CD4-positive, alpha-beta memory T cell (primary cell): ENCODE measurements around the gene MEF2D. TPM values are rescaled to one million over a fixed set of nuclear protein-coding genes. Genes with fewer than 3 reads are reported as not detected.

Experiments
- CTCF ChIA-PET: fragments of 350-600 bp; sonication (Branson Sonifier 250); formaldehyde crosslinking; loops from one replicate; lab custom pipeline; 2021; ENCODE audit warnings: inconsistent platforms; ENCODE audit not compliant: partially characterized antibody; lab: Charles Lee
- POLR2A ChIA-PET: fragments of 350-600 bp; sonication (Branson Sonifier 250); formaldehyde crosslinking; loops from one replicate; lab custom pipeline; 2021; ENCODE audit not compliant: partially characterized antibody; lab: Charles Lee
- DNase-seq, 5 donors: peaks; one replicate each; pipeline versions ENCODE4 v3.0.0 to v3.0.0-alpha.2; 2020 to 2022; ENCODE audit warnings: mixed read lengths in 1 of 5
- H3K27ac ChIP-seq: one replicate; pipeline ENCODE4 v1.7.0; 2013; ENCODE audit warnings: low read depth, low read length
- H3K27me3 ChIP-seq: 2 replicates; pipeline ENCODE4 v1.7.0; 2013; ENCODE audit warnings: mild to moderate bottlenecking, low read length, moderate library complexity; ENCODE audit not compliant: insufficient read depth
- H3K36me3 ChIP-seq: 2 replicates; pipeline ENCODE4 v1.7.0; 2013; ENCODE audit warnings: mild to moderate bottlenecking, low read length, moderate library complexity; ENCODE audit not compliant: insufficient read depth
- H3K4me1 ChIP-seq: 2 replicates; pipeline ENCODE4 v1.7.0; 2013; ENCODE audit warnings: mild to moderate bottlenecking, low read length, moderate library complexity; ENCODE audit not compliant: insufficient read depth
- H3K4me3 ChIP-seq, 2 donors: one replicate each; pipeline ENCODE4 v1.7.0; 2013; ENCODE audit warnings: low read length in 2 of 2, mild to moderate bottlenecking in 1 of 2
- H3K9me3 ChIP-seq, 2 donors: one replicate each; pipeline ENCODE4 v1.7.0; 2013; ENCODE audit warnings: low read length in 2 of 2, control low read depth in 1 of 2; ENCODE audit not compliant: control insufficient read depth in 1 of 2
- H3K27ac Mint-ChIP-seq, 7 donors: one replicate each; pipeline ENCODE4 v1.8.0; 2020 to 2021; ENCODE audit warnings: mixed read lengths in 7 of 7, mild to moderate bottlenecking in 6 of 7, inconsistent platforms in 3 of 7, moderate library complexity in 3 of 7
- H3K27me3 Mint-ChIP-seq, 2 donors: one replicate each; pipeline ENCODE4 v1.8.0; 2020 to 2021; ENCODE audit warnings: mixed read lengths in 2 of 2
- H3K36me3 Mint-ChIP-seq, 2 donors: one replicate each; pipeline ENCODE4 v1.8.0; 2020 to 2021; ENCODE audit warnings: mixed read lengths in 2 of 2, inconsistent platforms in 1 of 2, mild to moderate bottlenecking in 1 of 2
- H3K4me1 Mint-ChIP-seq, 4 donors: one replicate each; pipeline ENCODE4 v1.8.0; 2020 to 2021; ENCODE audit warnings: mixed read lengths in 4 of 4, mild to moderate bottlenecking in 1 of 4
- H3K4me3 Mint-ChIP-seq, 8 donors: one replicate each; pipeline ENCODE4 v1.8.0; 2020 to 2021; ENCODE audit warnings: mixed read lengths in 8 of 8, mild to moderate bottlenecking in 7 of 8, moderate library complexity in 6 of 8, inconsistent platforms in 3 of 8
- H3K9me3 Mint-ChIP-seq, 8 donors: one replicate each; pipeline ENCODE4 v1.8.0; 2020 to 2021; ENCODE audit warnings: mixed read lengths in 8 of 8, mild to moderate bottlenecking in 5 of 8, inconsistent platforms in 3 of 8, moderate library complexity in 1 of 8
- intact Hi-C: fragments of 100-400 bp; cut with micrococcal nuclease; formaldehyde crosslinking; loops from one replicate; pipeline ENCODE4 v1.15.1; 2023
- polyA plus RNA-seq, 2 donors: library from polyadenylated mRNA; unstranded; fragments of 300-500 nt; fragmentation: Illumina TruSeq; gene quantifications; one replicate each; pipeline ENCODE4 v1.2.3, GENCODE V29; 2021
- total RNA-seq, 2 experiments: library from RNA; stranded (reverse); gene quantifications; one replicate each; pipeline ENCODE4 v1.2.3, GENCODE V29; 2021

MEF2D gene
- total and polyA plus RNA-seq, 4 experiments from 2014 or later = 4.2 to 69.6 (median 39.4) TPM

GRCh38 chr1:156464335-156464734 lies 36.2 kb downstream of the MEF2D start:
- Histone ChIP-seq H3K4me1 (peaks cover 14% of the 10 kb centered on the region), H3K9me3 (no peaks in the 10 kb centered on the region), H3K4me3 (no peak overlapping the region), H3K27me3 (no peaks in the 10 kb centered on the region), H3K36me3 (peaks cover 43% of the 10 kb centered on the region), H3K27ac (no peak overlapping the region)
- ChIA-PET POLR2A (no interaction called here), CTCF (interaction anchor here (0.9 kb wide), 1 partner anchor 19 kb away, joined by 5 read pairs; no protein-coding TSS in a partner anchor)
- H3K9me3 Mint-ChIP-seq = no peaks in the 10 kb centered on the region
- intact Hi-C loops = no loop called here
- H3K27ac Mint-ChIP-seq = peak overlapping the region in 3 of 7 donors; percentile 36 to 70 (median 69)
- H3K27me3 Mint-ChIP-seq = no peaks in the 10 kb centered on the region
- H3K4me3 Mint-ChIP-seq = no peak overlapping the region
- DNase-seq = no peak
- H3K4me1 Mint-ChIP-seq = peaks cover 11 to 17% (median 14%) of the 10 kb centered on the region in 4 donors
- peaks cover 20 to 53% of the 10 kb centered on the region in 2 donors for H3K36me3 Mint-ChIP-seq

- Mint-ChIP-seq H3K36me3 (peaks cover 18 to 51% of the 10 kb centered on the region in 2 donors), H3K27ac (peak overlapping the region in 3 of 7 donors; percentile 0 to 30 (median 10)), H3K4me1 (peaks cover 10 to 17% (median 13%) of the 10 kb centered on the region in 4 donors), H3K4me3 (no peak overlapping the region), H3K27me3 (no peaks in the 10 kb centered on the region), H3K9me3 (no peaks in the 10 kb centered on the region)
- ChIA-PET CTCF (no interaction called here), POLR2A (no interaction called here)
- intact Hi-C loops = no loop called here
- H3K36me3 ChIP-seq = peaks cover 41% of the 10 kb centered on the region
- H3K4me3 ChIP-seq = no peak overlapping the region
- H3K27me3 ChIP-seq = no peaks in the 10 kb centered on the region
- H3K9me3 ChIP-seq = no peaks in the 10 kb centered on the region
- no peak for DNase-seq
- H3K27ac ChIP-seq = no peak overlapping the region
- H3K4me1 ChIP-seq = peaks cover 14% of the 10 kb centered on the region
Measured at GRCh38 chr1:156463874-156464273, 36.7 kb downstream of the MEF2D start.

DNA sequence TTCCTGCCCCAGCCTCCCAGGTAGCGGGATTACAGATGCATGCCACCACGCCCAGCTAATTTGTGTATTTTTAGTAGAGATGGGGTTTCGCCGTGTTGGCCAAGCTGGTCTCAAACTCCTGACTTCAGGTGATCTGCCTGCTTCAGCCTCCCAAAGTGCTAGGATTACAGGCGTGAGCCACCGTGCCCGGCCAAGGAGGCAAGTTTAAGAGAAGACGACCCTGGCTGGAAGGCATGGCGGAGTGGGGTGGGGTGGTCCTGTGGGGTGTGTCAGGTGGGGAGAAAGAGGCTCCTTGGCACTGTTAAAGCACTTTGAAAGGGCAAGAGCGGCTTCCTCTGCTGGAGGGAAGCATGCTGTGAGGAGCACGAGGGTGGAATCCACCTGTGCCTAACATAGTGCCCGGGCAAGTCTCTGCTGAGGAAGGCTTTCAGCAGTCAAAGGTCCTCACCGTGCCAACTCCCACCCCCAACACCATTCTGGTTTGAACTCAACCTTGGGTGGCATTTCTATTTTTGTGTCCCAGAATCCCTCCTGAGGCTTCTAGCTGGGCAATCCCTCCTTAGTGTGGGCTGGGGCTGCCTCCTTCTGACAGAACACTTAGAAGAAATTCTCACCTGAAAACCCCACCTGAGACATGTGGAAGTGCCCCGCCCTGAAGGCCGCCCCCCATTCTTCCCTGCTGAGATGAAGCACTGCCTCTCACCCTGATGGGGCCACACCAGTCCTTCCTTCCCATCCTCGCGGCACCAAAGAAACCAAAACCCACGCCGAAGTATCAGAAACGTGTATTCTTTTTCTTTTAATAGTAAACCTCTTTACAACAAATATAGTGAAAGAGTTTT lies 37.4 kb downstream of the MEF2D start:
- Mint-ChIP-seq H3K4me1 (peaks cover 9 to 18% (median 13%) of the 10 kb centered on the region in 4 donors), H3K27ac (peak overlapping the region in 5 of 7 donors; percentile 10 to 93 (median 30)), H3K9me3 (no peaks in the 10 kb centered on the region), H3K4me3 (no peak overlapping the region), H3K36me3 (peaks cover 11 to 45% of the 10 kb centered on the region in 2 donors), H3K27me3 (no peaks in the 10 kb centered on the region)
- ChIA-PET POLR2A (interaction anchor here (0.6 kb wide), 1 partner anchor 38 kb away, joined by 3 read pairs; the partner anchor contains the start of gene MEF2D), CTCF (no interaction called here)
- Histone ChIP-seq H3K27ac (no peak overlapping the region), H3K36me3 (peaks cover 34% of the 10 kb centered on the region), H3K4me1 (peaks cover 14% of the 10 kb centered on the region), H3K4me3 (no peak overlapping the region), H3K9me3 (no peaks in the 10 kb centered on the region), H3K27me3 (no peaks in the 10 kb centered on the region)
- intact Hi-C loops = no loop called here
- no peak for DNase-seq

- no peaks in the 10 kb centered on the region for H3K9me3 ChIP-seq
- H3K9me3 Mint-ChIP-seq = peaks cover 0 to 2% (median 0%) of the 10 kb centered on the region in 8 donors
- no peak overlapping the region for H3K4me3 ChIP-seq
- H3K36me3 Mint-ChIP-seq = peaks cover 9 to 38% of the 10 kb centered on the region in 2 donors
- H3K27me3 ChIP-seq = no peaks in the 10 kb centered on the region
- peaks cover 23% of the 10 kb centered on the region for H3K4me1 ChIP-seq
- H3K4me3 Mint-ChIP-seq = no peak overlapping the region
- peak overlapping the region in 6 of 7 donors; percentile 13 to 69 (median 60) for H3K27ac Mint-ChIP-seq
- peaks cover 12 to 30% (median 18%) of the 10 kb centered on the region in 4 donors for H3K4me1 Mint-ChIP-seq
- no peaks in the 10 kb centered on the region for H3K27me3 Mint-ChIP-seq
- H3K27ac ChIP-seq = no peak overlapping the region
- DNase-seq = no peak
- ChIA-PET POLR2A (interaction anchor here (1.5 to 2.6 kb wide), 2 partner anchors 37 to 39 kb away, joined by 5 to 11 read pairs; partner anchors contain the start of gene MEF2D), CTCF (interaction anchor here (0.7 to 1.4 kb wide), 2 partner anchors 39 to 76 kb away, joined by 3 to 8 read pairs; partner anchors contain the start of gene MEF2D)
- H3K36me3 ChIP-seq = peaks cover 26% of the 10 kb centered on the region
- intact Hi-C loops = no loop called here
Measured at GRCh38 chr1:156461781-156462647, 38.6 kb downstream of the MEF2D start.

DNA sequence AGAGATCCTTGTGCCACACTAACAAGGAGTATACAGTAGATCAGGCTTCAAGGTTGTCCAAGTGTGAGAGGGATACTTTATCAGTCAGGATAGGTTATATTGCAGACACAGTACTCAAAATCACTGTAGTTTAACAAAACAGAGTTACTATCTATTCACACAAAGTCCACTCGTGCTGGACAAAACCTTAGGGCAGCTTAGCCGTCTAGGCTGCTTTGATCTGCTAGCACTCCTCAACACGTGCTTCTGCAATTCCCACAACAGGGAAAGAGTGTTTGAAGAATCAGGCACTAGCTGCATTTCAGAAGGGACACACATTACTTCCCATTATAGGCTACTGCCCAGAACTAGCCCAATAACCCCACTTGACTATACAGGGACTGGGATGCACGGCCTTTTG lies 39.5 kb downstream of the MEF2D start:
- peak overlapping the region in 6 of 7 donors; percentile 39 to 74 (median 64) for H3K27ac Mint-ChIP-seq
- ChIA-PET CTCF (interaction anchor here (1.0 to 4.6 kb wide), 3 partner anchors 15 to 75 kb away, joined by 3 to 29 read pairs (median 8); no protein-coding TSS in a partner anchor), POLR2A (interaction anchor here (0.6 to 2.6 kb wide), 4 partner anchors 19 to 163 kb away, joined by 3 to 11 read pairs (median 4); partner anchors contain the start of gene MEF2D)
- H3K9me3 Mint-ChIP-seq = peaks cover 0 to 8% (median 0%) of the 10 kb centered on the region in 8 donors
- intact Hi-C loops = no loop called here
- H3K36me3 ChIP-seq = peaks cover 17% of the 10 kb centered on the region
- peaks cover 6 to 34% of the 10 kb centered on the region in 2 donors for H3K36me3 Mint-ChIP-seq
- H3K4me3 Mint-ChIP-seq = no peak overlapping the region
- no peaks in the 10 kb centered on the region for H3K27me3 Mint-ChIP-seq
- H3K4me3 ChIP-seq = no peak overlapping the region
- H3K27me3 ChIP-seq = no peaks in the 10 kb centered on the region
- H3K27ac ChIP-seq = no peak overlapping the region
- DNase-seq = no peak
- peaks cover 29% of the 10 kb centered on the region for H3K4me1 ChIP-seq
- no peaks in the 10 kb centered on the region for H3K9me3 ChIP-seq
- peaks cover 15 to 35% (median 22%) of the 10 kb centered on the region in 4 donors for H3K4me1 Mint-ChIP-seq

- peaks cover 11% of the 10 kb centered on the region for H3K36me3 ChIP-seq
- ChIA-PET CTCF (interaction anchor here (1.0 to 4.6 kb wide), 3 partner anchors 15 to 75 kb away, joined by 3 to 29 read pairs (median 8); no protein-coding TSS in a partner anchor), POLR2A (interaction anchor here (0.6 to 2.6 kb wide), 5 partner anchors 19 to 164 kb away, joined by 3 to 11 read pairs (median 4); partner anchors contain the start of gene MEF2D)
- peaks cover 31% of the 10 kb centered on the region for H3K4me1 ChIP-seq
- no peak overlapping the region for H3K4me3 Mint-ChIP-seq
- no peak overlapping the region for H3K27ac ChIP-seq
- intact Hi-C loops = no loop called here
- peaks cover 4 to 30% of the 10 kb centered on the region in 2 donors for H3K36me3 Mint-ChIP-seq
- H3K27me3 ChIP-seq = no peaks in the 10 kb centered on the region
- no peak for DNase-seq
- H3K27ac Mint-ChIP-seq = peak overlapping the region in 5 of 7 donors; percentile 39 to 74 (median 69)
- peaks cover 0 to 8% (median 0%) of the 10 kb centered on the region in 8 donors for H3K9me3 Mint-ChIP-seq
- H3K27me3 Mint-ChIP-seq = no peaks in the 10 kb centered on the region
- no peak overlapping the region for H3K4me3 ChIP-seq
- H3K9me3 ChIP-seq = no peaks in the 10 kb centered on the region
- peaks cover 13 to 33% (median 20%) of the 10 kb centered on the region in 4 donors for H3K4me1 Mint-ChIP-seq
Measured at GRCh38 chr1:156460525-156460924, 40.0 kb downstream of the MEF2D start.
